ENCODE data around the gene DLL4.

DLL4 gene

GRCh38 chr15:40932156-40932555 is 3.0 kb downstream of the DLL4 start:
- H3K36me3 ChIP-seq: no peaks in the 10 kb centered on the region
- peaks cover 0 to 49% (median 43%) of the 10 kb centered on the region in 4 donors for H3K4me1 ChIP-seq
- H3K9me3 ChIP-seq: no peaks in the 10 kb centered on the region

GRCh38 chr15:40932649-40933516 is 3.7 kb downstream of the DLL4 start:
- Histone ChIP-seq H3K4me3 (no peak overlapping the region), H3K27ac (no peak overlapping the region), H3K4me1 (peaks cover 0 to 49% (median 38%) of the 10 kb centered on the region in 4 donors), H3K27me3 (peaks cover 0 to 50% of the 10 kb centered on the region in 2 donors), H3K36me3 (no peaks in the 10 kb centered on the region), H3K9me3 (no peaks in the 10 kb centered on the region)
- no peak for DNase-seq
- intact Hi-C loops (cut with DNase I; ENCODE audit: low total_unique reads): no loop called here
- no peak for TF ChIP-seq CTCF (IDR thresholded peaks at IDR 0.05)

More at GRCh38 chr15:40932156-40932555, 3.0 kb downstream of the DLL4 start:
- intact Hi-C loops (cut with DNase I; ENCODE audit: low total_unique reads): no loop called here
- Histone ChIP-seq H3K27ac (no peak overlapping the region), H3K4me3 (no peak overlapping the region), H3K27me3 (peaks cover 0 to 57% of the 10 kb centered on the region in 2 donors)
- no peak for TF ChIP-seq CTCF (IDR thresholded peaks at IDR 0.05)
- no peak for DNase-seq

GRCh38 chr15:40933517-40933902 is 4.4 kb downstream of the DLL4 start:
- Histone ChIP-seq H3K27ac (no peak overlapping the region), H3K9me3 (no peaks in the 10 kb centered on the region), H3K4me3 (no peak overlapping the region), H3K36me3 (no peaks in the 10 kb centered on the region), H3K27me3 (peaks cover 0 to 44% of the 10 kb centered on the region in 2 donors), H3K4me1 (peaks cover 0 to 49% (median 33%) of the 10 kb centered on the region in 4 donors)
- no peak for TF ChIP-seq CTCF (IDR thresholded peaks at IDR 0.05)
- intact Hi-C loops (cut with DNase I; ENCODE audit: low total_unique reads): no loop called here
- no peak for DNase-seq

- intact Hi-C loops (cut with DNase I; ENCODE audit: low total_unique reads): no loop called here
- TF ChIP-seq CTCF (IDR thresholded peaks at IDR 0.05): no peak
- DNase-seq: no peak
- Histone ChIP-seq H3K36me3 (no peaks in the 10 kb centered on the region), H3K9me3 (no peaks in the 10 kb centered on the region), H3K4me3 (no peak overlapping the region), H3K27ac (no peak overlapping the region), H3K4me1 (peaks cover 0 to 41% (median 25%) of the 10 kb centered on the region in 4 donors), H3K27me3 (peaks cover 0 to 34% of the 10 kb centered on the region in 2 donors)
These were observed 5.3 kb downstream of the DLL4 start for GRCh38 chr15:40934457-40934856.

GRCh38 chr15:40936234-40936708 is 7.1 kb downstream of the DLL4 start:
- DNase-seq: no peak
- Histone ChIP-seq H3K4me3 (no peak overlapping the region), H3K27me3 (peaks cover 0 to 16% of the 10 kb centered on the region in 2 donors), H3K27ac (no peak overlapping the region), H3K36me3 (no peaks in the 10 kb centered on the region), H3K9me3 (no peaks in the 10 kb centered on the region), H3K4me1 (peaks cover 0 to 36% (median 18%) of the 10 kb centered on the region in 4 donors)
- no peak for TF ChIP-seq CTCF (IDR thresholded peaks at IDR 0.05)
- intact Hi-C loops (cut with DNase I; ENCODE audit: low total_unique reads): no loop called here

Measured in tibial artery (tissue), 4 donors.